Measurements from ENCODE around the gene PPP1R13B.

Gene PPP1R13B

DNA sequence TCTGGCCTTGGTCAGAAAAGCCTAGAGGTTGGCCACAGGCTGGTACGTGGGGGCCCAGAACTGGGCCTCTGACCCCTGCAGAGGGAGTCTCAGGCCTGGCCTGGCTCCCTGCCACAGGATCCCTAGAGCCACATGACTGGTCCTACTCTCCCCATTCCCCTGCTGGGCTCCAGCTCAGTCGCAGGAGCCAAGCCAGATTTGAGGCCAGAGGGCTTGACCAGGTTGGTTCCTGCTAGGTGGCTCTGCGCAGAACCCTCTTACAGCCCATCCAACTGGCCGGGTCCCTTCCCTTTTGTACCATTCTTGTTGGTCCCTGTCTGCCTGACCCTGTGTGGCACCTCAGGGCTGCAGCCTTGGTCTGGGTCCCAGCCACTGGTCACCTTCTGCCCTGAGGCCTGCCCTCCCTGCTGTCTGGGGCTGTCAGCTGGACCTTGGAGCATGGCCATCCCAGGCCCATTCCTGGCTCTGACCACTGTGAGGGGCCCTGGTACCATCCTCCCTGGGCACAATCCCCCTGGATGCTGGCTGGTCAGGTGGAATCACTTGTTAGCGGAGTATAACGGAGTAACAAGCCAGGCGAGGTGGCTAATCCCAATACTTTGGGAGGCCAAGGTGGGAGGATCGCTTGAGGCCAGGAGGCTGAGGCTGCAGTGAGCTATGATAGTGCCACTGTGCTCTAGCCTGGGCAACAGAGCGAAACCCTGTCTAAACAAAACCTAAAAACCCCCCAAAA lies 22.9 kb upstream of the PPP1R13B start:
- Histone ChIP-seq H3K27me3 (ENCODE audit: insufficient read depth, poor library complexity, severe bottlenecking) (peaks cover 4% of the 10 kb centered on the region), H3K27ac (replicated peaks) (no peak overlapping the region), H3K4me3 (replicated peaks; ENCODE audit: insufficient read depth, low read length) (no peak overlapping the region)
- DNase-seq (ENCODE audit: low read depth in 1 of 2, low spot score in 1 of 2): no peak
- TF ChIP-seq GABPA (IDR thresholded peaks at IDR 0.05; ENCODE audit: low read depth) (no peak), POLR2AphosphoS5 (IDR thresholded peaks at IDR 0.05; ENCODE audit: low read depth) (no peak), SPI1 (IDR thresholded peaks at IDR 0.05; ENCODE audit: borderline replicate concordance, low read depth) (no peak)
- TF ChIP-seq, protein P1, sequence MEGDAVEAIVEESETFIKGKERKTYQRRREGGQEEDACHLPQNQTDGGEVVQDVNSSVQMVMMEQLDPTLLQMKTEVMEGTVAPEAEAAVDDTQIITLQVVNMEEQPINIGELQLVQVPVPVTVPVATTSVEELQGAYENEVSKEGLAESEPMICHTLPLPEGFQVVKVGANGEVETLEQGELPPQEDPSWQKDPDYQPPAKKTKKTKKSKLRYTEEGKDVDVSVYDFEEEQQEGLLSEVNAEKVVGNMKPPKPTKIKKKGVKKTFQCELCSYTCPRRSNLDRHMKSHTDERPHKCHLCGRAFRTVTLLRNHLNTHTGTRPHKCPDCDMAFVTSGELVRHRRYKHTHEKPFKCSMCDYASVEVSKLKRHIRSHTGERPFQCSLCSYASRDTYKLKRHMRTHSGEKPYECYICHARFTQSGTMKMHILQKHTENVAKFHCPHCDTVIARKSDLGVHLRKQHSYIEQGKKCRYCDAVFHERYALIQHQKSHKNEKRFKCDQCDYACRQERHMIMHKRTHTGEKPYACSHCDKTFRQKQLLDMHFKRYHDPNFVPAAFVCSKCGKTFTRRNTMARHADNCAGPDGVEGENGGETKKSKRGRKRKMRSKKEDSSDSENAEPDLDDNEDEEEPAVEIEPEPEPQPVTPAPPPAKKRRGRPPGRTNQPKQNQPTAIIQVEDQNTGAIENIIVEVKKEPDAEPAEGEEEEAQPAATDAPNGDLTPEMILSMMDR (IDR thresholded peaks at IDR 0.05; ENCODE audit: insufficient read depth, low read length): no peak
- TF ChIP-seq, protein P2, sequence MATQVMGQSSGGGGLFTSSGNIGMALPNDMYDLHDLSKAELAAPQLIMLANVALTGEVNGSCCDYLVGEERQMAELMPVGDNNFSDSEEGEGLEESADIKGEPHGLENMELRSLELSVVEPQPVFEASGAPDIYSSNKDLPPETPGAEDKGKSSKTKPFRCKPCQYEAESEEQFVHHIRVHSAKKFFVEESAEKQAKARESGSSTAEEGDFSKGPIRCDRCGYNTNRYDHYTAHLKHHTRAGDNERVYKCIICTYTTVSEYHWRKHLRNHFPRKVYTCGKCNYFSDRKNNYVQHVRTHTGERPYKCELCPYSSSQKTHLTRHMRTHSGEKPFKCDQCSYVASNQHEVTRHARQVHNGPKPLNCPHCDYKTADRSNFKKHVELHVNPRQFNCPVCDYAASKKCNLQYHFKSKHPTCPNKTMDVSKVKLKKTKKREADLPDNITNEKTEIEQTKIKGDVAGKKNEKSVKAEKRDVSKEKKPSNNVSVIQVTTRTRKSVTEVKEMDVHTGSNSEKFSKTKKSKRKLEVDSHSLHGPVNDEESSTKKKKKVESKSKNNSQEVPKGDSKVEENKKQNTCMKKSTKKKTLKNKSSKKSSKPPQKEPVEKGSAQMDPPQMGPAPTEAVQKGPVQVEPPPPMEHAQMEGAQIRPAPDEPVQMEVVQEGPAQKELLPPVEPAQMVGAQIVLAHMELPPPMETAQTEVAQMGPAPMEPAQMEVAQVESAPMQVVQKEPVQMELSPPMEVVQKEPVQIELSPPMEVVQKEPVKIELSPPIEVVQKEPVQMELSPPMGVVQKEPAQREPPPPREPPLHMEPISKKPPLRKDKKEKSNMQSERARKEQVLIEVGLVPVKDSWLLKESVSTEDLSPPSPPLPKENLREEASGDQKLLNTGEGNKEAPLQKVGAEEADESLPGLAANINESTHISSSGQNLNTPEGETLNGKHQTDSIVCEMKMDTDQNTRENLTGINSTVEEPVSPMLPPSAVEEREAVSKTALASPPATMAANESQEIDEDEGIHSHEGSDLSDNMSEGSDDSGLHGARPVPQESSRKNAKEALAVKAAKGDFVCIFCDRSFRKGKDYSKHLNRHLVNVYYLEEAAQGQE (IDR thresholded peaks at IDR 0.05; ENCODE audit: insufficient replicate concordance, low read depth): no peak

DNA sequence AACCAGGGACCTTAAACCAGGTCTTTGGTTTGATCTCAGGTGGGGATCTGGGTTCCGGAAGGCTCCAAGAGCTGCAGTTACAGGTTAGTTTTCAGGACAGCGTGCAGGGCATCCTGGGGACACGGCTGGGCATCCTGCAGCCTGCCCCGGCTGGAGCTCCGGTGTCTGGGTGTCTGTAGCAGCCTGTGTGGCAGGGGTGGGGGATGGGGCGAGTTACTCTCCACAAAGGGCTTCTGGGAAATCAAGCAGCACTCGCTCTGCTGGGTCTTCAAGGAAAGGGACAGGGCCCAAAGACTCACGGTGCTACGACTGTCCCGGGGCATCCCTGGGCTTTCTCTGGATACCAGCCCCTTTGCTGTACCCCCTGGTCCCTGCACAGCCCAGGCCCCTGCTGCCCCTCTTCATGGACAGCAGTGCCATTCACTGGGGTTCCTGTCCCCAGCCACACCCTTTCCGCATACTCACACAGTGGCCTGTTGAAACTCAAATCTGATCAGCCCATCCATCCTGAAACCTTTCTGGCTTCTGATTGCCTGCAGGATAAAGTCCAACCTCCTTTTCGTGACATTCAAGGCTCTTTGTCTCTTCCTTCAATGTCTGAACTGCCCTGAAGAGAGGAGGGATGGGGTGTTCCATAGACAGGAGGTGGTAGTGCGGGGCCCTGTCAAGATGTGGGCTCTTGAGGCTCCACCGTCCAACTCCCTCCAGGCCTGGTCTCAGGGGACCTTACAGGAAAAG lies 22.2 kb upstream of the PPP1R13B start:
- Histone ChIP-seq H3K27me3 (ENCODE audit: insufficient read depth, poor library complexity, severe bottlenecking) (peaks cover 4% of the 10 kb centered on the region), H3K4me3 (replicated peaks; ENCODE audit: insufficient read depth, low read length) (no peak overlapping the region), H3K27ac (replicated peaks) (no peak overlapping the region)
- no peak for DNase-seq (ENCODE audit: low read depth in 1 of 2, low spot score in 1 of 2)
- TF ChIP-seq POLR2AphosphoS5 (IDR thresholded peaks at IDR 0.05; ENCODE audit: low read depth) (no peak), GABPA (IDR thresholded peaks at IDR 0.05; ENCODE audit: low read depth) (no peak), SPI1 (IDR thresholded peaks at IDR 0.05; ENCODE audit: borderline replicate concordance, low read depth) (no peak)
- TF ChIP-seq, protein P2 (IDR thresholded peaks at IDR 0.05; ENCODE audit: insufficient replicate concordance, low read depth): no peak
- TF ChIP-seq, protein P1 (IDR thresholded peaks at IDR 0.05; ENCODE audit: insufficient read depth, low read length): no peak

DNA sequence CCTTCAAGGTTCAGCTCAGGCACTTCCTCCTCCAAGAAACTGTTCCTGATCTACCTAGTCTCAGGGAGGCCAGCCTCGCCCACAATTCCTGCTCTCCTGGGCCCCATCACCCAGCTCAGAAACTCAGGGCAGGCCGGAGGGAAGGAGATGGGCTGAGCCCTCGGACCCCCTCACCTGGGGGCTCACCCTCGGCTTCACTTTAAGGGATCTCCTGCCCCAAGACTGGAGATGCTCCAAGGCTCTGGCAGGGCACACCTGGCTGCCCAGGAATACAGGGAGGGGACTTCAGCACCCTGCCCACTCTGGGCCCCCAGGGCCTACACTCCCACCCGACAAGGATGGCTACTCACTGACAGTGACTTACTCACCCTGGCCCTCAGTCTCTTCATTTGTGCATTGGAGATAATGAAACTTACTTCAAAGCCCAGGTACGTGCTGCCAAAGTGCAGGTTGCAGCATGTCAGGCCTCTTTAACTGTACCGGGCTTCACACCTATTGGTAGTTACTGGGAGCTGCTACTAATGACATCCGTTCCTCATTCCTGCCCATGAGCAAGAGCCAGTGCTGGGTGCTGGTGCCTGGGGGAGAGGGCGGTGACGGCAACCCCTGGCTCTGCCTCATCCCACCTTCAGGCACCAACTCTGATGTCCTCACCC lies 21.0 kb upstream of the PPP1R13B start:
- TF ChIP-seq GABPA (IDR thresholded peaks at IDR 0.05; ENCODE audit: low read depth) (no peak), SPI1 (IDR thresholded peaks at IDR 0.05; ENCODE audit: borderline replicate concordance, low read depth) (no peak), POLR2AphosphoS5 (IDR thresholded peaks at IDR 0.05; ENCODE audit: low read depth) (no peak)
- TF ChIP-seq, protein P1 (IDR thresholded peaks at IDR 0.05; ENCODE audit: insufficient read depth, low read length): no peak
- TF ChIP-seq, protein P2 (IDR thresholded peaks at IDR 0.05; ENCODE audit: insufficient replicate concordance, low read depth): no peak
- no peak overlapping the region for H3K27ac ChIP-seq (replicated peaks)
- H3K27me3 ChIP-seq (ENCODE audit: insufficient read depth, poor library complexity, severe bottlenecking): peaks cover 4% of the 10 kb centered on the region
- DNase-seq (ENCODE audit: low read depth in 1 of 2, low spot score in 1 of 2): no peak
- no peak overlapping the region for H3K4me3 ChIP-seq (replicated peaks; ENCODE audit: insufficient read depth, low read length)
